Measurements from ENCODE around the gene APBB2.
A peak's percentile ranks its signal among the peaks of the same experiment; 100 is the strongest.

The APBB2 gene

GRCh38 chr4:41098093-41099048, 116.0 kb downstream of the APBB2 start:
- no peak for DNase-seq

DNA sequence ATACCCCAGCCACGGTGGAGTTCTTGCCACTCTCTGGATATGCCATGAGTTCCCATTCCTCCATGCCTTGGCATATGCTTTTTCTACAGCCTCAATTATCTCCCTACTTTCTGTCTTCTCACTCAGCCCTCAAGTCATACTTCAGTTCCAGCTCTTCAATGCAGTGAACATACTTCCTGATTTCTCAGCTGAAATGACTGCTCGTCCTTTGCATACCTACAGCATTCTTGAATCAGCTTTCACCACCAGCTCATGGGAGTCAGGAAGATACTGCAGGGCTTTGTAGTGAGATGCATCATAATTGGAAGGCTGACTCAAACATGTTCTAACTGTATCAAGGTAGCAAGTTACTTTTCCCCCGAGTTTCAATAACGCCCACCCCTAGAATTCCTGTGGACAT, 118.4 kb downstream of the APBB2 start:
- DNase-seq: peak; percentile 45

DNA sequence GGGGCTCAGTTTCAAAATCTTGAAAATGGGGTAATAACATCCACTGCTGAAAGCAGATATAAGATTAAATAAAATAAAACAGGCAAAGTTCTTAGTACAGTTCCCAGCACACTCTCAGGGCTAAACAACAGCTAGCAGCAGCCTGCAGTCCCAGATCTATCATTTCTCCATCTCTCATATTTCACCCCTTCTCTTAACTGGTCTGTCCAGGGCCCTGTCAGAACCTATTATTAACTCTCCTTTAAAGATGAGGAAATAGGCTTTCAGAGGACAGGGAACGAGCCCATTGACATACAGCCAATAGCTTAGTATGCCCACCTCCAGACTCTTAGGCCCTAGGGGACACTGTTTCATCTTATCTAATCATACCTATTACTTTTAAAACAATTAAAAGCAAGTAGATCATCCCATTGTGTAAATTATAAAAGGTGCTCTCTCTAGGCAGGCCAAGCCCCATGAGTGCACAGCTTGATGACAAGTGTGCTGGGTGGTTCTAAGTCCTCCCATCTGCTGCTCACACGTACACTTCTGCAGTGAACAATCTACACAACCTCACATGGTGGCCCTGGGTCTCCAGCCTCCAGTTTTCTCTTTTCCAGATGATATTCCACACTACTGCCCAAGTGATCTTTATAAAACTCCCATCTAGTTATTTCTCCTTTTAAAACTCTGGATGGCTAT, 119.0 kb downstream of the APBB2 start:
- DNase-seq: no peak

DNA sequence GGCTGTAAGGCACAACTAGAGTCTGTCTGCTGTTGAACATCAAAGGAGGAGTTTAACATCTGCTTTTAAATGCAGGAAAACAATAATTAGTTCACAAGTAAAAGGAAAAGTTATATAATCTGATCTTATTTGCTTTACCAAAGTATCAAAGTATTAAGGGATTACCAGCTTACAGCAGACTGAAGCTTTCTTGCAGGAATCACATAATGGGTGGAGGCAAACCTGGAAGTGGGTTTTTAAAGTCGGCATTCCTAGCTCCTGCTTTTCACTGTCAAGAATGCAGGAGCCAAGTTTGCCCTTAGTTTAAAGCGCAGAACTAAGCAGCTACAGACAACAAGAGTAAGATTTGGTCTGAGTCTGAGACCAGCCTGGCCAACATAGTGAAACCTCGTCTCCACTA, 122.2 kb downstream of the APBB2 start:
- no peak for DNase-seq

DNA sequence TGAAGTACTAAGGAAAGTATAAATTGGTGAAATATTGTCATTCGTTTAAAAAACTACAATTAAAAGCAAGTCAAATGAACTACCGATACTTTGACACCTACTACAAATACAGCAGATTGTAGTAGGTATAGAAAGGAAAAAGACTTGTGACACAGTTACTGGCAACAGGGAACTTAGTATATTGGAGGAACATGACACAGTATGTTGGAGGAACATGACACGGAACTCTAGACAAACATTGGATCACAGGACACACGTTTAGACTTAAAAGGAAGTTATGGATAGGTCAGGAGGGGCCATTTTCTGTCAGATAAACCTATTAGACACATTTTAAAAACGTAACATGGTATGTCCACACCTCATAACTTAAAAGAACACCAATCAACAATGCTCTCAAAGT, 132.5 kb downstream of the APBB2 start:
- no peak for DNase-seq

GRCh38 chr4:41080976-41081375, 133.4 kb downstream of the APBB2 start:
- DNase-seq: no peak

DNA sequence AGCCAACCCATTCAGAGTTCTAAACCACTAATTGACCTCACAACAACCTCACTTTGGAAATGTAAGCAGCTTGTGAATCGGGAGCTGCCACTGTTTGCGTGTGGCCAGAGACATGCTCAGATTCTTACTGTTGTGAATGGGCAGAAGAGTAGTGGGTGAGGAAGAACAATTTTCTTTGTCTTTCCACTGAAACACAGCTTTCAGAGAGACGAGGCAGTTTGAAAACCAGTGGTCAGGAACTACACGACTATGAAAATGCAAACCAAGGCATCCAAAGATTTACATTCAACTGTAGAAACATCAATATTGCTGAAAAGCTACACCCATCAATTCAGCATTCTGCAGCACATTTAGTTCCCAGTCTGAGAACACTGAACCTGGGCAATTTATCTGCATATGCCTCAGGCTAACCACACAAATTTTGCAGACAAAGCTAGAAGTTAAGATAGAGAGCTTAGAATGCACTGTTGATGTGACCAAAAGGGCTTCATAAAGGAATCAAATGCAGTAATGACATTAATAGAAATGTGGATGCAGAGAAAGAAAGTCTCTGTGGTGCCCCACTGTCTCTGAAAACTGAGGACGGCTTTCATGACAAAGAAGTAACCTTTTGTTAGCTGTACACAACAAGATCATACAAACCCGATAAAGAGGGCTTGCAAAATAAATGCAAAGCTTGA, 134.3 kb downstream of the APBB2 start:
- DNase-seq: no peak

DNA sequence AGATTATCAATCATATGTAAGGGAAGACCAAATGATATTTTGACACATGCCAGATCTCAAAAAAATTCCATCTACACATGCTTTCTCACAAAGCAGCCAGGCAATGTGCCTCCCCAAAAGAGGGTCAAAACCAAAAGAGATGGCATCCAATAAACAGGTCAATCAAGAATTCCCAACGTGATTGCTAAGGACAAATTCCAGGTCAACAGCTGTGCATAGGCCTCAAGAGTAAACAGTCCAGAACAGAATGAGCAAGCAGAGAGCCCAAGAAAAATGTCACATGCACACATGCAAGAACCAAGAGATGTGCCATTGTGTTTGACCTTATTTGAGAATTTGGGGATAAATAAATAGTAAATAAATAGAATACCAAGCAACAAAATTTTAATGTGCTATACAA, 136.7 kb downstream of the APBB2 start:
- DNase-seq: no peak

DNA sequence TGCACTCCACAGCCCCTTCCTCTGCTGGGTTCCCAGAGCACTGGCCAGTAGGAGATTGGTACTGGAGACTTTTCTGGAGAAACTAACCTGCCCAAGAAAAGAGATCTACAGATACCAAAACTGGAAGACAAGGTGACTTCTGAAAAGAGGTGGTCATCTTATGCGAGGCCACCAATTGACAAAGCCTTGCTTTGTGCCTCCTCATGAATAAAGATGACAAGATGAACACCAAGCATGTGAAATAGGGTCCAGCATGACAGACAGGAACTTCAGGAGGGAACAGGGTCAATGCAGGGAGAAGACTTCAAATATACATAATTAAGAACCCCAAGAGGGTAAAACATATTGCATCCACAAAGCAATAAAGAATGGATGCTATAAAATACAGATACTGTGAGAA, 137.9 kb downstream of the APBB2 start:
- no peak for DNase-seq

DNA sequence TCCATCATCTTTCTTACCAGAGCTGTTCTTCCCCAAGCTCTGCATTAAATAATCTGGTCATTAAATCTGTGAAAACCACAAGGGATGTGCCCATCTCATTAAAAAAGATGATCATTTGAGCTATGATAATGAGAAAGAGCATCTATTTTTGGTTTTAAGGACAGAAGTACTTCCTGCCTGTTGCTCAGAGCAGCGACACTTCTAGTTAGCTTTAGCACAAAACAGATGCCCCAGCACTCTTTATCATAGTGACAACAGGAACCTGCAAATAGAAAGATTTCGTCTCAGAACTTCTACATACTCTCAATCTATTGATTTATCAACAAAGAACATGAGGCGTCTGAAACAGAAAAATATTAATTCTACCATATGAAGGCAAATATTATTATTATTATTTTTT, 140.1 kb downstream of the APBB2 start:
- no peak for DNase-seq

- DNase-seq: no peak
Measured at GRCh38 chr4:41072021-41072777, 142.1 kb downstream of the APBB2 start.

- peak; percentile 48 for DNase-seq
Measured at GRCh38 chr4:41070516-41071281, 143.6 kb downstream of the APBB2 start.

DNA sequence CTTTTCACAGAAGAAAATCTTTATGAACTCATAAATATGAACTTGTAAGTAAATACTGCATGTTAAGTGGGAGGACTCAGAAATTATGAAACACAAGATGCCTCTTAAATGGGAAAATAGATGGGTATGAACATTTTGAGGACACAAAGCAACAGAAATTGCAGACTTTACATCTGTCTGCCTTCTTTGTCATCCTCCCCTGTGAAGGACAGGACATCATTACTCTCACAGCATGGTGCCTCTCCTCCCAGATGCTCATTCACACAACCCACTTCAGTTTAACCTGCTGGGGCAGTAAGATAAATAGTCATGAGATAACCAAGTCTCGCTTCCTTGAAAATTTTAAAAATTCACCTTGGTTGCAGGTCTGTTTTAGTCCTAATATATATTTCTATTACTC, 144.5 kb downstream of the APBB2 start:
- no peak for DNase-seq

DNA sequence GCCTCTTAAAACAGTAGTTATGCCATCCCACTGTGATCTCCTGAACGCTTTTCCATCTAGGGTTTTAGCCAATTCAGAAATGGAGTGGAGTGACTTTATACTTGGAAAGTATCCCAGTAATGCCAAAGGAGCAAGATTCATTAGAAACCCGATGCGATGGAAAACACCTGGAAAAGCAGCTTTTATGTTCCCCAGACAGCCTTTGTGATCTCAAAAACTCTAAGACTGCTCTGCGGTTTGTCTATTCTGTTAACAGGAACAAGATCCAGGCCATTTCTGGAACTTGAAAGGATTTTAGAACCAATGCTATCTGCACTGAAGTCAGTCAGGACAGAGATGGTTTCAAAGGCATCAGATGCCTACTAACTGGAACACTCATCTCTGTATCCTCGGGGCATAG, 145.1 kb downstream of the APBB2 start:
- DNase-seq: no peak

DNA sequence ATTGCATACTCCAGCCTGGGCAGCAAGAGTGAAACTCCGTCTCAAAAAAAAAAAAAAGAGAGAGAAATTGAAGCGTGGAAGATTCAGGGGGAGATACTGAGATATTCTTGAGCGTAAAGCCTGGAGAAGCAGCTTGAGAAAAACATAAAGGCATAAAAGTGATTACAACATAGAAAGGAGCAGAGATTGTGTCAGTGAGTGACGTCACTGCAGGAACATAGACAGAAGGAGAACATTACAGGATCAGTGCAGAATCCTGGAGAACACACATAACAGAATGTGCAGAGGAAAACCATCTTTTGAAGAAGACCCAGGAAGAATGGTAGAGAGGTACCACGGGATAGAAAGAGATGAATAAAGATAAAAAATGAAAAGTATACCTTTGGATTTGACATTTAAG, 147.0 kb downstream of the APBB2 start:
- DNase-seq: no peak

GRCh38 chr4:41066049-41066448, 148.3 kb downstream of the APBB2 start:
- no peak for DNase-seq

GRCh38 chr4:41065434-41066006, 148.8 kb downstream of the APBB2 start:
- no peak for DNase-seq

- DNase-seq: no peak
Measured at GRCh38 chr4:41064953-41065352, 149.4 kb downstream of the APBB2 start.

DNA sequence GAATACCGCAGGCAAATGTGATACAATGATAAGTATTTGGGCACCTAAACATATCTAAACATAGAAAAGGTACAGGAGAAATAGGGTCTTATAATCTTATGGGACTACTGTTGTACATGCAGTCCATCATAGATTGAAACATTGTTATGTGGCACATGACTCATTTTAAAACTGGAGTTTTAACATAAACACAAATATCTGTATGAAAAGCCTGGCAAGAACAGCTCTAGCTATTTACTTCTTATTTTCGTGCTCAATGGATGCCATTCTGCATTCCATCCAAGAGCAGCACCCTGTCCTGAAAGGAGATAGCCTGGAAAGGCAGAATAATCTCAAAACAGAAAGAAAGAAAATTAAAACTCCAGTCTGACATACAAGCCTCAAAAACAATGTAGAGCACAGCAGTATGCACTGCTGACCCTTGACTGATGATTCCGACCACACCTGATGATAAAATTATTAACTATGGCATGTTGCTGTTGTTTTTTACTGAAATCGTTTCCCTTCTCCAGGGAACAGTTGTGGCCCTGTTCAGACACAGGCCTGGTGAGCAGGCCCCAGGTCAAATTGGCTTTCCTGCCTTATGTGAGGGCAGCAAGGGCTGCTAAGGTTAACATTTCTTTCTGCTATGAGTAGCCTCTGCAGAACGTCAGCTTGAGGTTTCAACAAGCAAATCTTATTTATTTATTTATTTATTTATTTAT, 152.7 kb downstream of the APBB2 start:
- peak; percentile 36 for DNase-seq

All from fibroblast of skin of scalp (primary cell).